Endothelial cell of umbilical vein (primary cell): Measurements from ENCODE around the gene SLC1A4. TPM values are rescaled to one million over a fixed set of nuclear protein-coding genes. Genes with fewer than 3 reads are reported as not detected.

Experiments used
- BruUV-seq: library from RNA; stranded (reverse); fragments of 400-500 nt; replicated peaks from 2 replicates; lab custom pipeline; 2021; lab: Mats Ljungman, UMichigan
- CTCF ChIA-PET: fragments of 300-600, 350-600 bp; sonication (Branson Sonifier 250); formaldehyde crosslinking; loops from one replicate; lab custom pipeline; 2021; ENCODE audit warnings: antibody characterized with exemption, inconsistent platforms; lab: Charles Lee
- POLR2A ChIA-PET: fragments of 300-600, 350-600 bp; sonication (Branson Sonifier 250); formaldehyde crosslinking; loops from one replicate; lab custom pipeline; 2021; ENCODE audit warnings: antibody characterized with exemption, inconsistent platforms; lab: Charles Lee
- DNase-seq: peaks from one replicate; pipeline ENCODE4 v3.0.0-alpha.2; 2011; ENCODE audit warnings: low read depth, low spot score
- FAIRE-seq: peaks from 2 replicates; lab custom pipeline; 2011; peaks lifted over from hg19 to GRCh38; lab: Jason Lieb, UNC
- H2AFZ ChIP-seq: 2 replicates; pipeline ENCODE4 v1.6.0; 2012; ENCODE audit warnings: low read depth, low read length, control low read depth, inconsistent platforms
- H3K27ac ChIP-seq: 2 replicates; pipeline ENCODE4 v1.5.1; 2011; ENCODE audit warnings: low read depth, mild to moderate bottlenecking, control low read depth, low read length, moderate library complexity; ENCODE audit not compliant: insufficient read depth
- H3K27me3 ChIP-seq, 2 experiments: 2 replicates each; pipeline versions ENCODE4 v1.6.0 to v1.6.1; 2011; ENCODE audit warnings: low read length in 2 of 2, mixed read lengths in 1 of 2; ENCODE audit not compliant: control insufficient read depth in 2 of 2, insufficient read depth in 2 of 2
- H3K36me3 ChIP-seq, 2 experiments: 2 replicates in 1 of 2; 3 replicates in 1 of 2; pipeline ENCODE4 v1.5.1; 2011; ENCODE audit warnings: low read length in 2 of 2, mild to moderate bottlenecking in 1 of 2, moderate library complexity in 1 of 2; ENCODE audit not compliant: control insufficient read depth in 2 of 2, insufficient read depth in 2 of 2; ENCODE audit errors: extremely low read depth in 1 of 2
- H3K4me1 ChIP-seq: 3 replicates; pipeline ENCODE4 v1.5.1; 2011; ENCODE audit warnings: mild to moderate bottlenecking, low read length; ENCODE audit not compliant: control insufficient read depth, insufficient read depth; ENCODE audit errors: extremely low read depth
- H3K4me2 ChIP-seq: 2 replicates; pipeline ENCODE4 v1.6.1; 2011; ENCODE audit warnings: low read length, control low read depth, mixed read lengths; ENCODE audit not compliant: insufficient read depth
- H3K4me3 ChIP-seq, 3 experiments: fragments of 200-600 bp in 1 of 3; sonication (generic), shearing (Covaris generic) in 1 of 3; replicated peaks in 1 of 3; 2 replicates each; pipeline ENCODE4 v1.5.1; 2011 to 2016; ENCODE audit warnings: control low read depth in 3 of 3, low read length in 3 of 3, mild to moderate bottlenecking in 2 of 3, inconsistent platforms in 1 of 3, low read depth in 1 of 3, moderate library complexity in 1 of 3; ENCODE audit not compliant: insufficient read depth in 1 of 3
- H3K79me2 ChIP-seq: 2 replicates; pipeline ENCODE4 v1.6.0; 2012; ENCODE audit warnings: low read length, inconsistent platforms; ENCODE audit not compliant: control insufficient read depth, insufficient read depth
- H3K9ac ChIP-seq: replicated peaks from 2 replicates; pipeline ENCODE3; 2011; ENCODE audit warnings: low read length, control low read depth; ENCODE audit not compliant: insufficient read depth; ENCODE audit errors: extremely low read depth
- H3K9me1 ChIP-seq: replicated peaks from 3 replicates; pipeline ENCODE4 v1.6.0; 2011; ENCODE audit warnings: mild to moderate bottlenecking, low read length; ENCODE audit not compliant: control insufficient read depth, insufficient read depth; ENCODE audit errors: extremely low read depth
- H3K9me3 ChIP-seq: replicated peaks from 2 replicates; pipeline ENCODE4 v1.5.1; 2012; ENCODE audit warnings: low read length, inconsistent platforms; ENCODE audit not compliant: control insufficient read depth, insufficient read depth
- H4K20me1 ChIP-seq: replicated peaks from 2 replicates; pipeline ENCODE3; 2011; ENCODE audit warnings: mild to moderate bottlenecking, low read length; ENCODE audit not compliant: control insufficient read depth, insufficient read depth; ENCODE audit errors: extremely low read depth
- EZH2 ChIP-seq: IDR thresholded peaks from 2 replicates; pipeline ENCODE4 v1.6.1; 2012; ENCODE audit warnings: borderline replicate concordance, low read depth, mild to moderate bottlenecking, moderate library complexity, low read length, inconsistent platforms; ENCODE audit not compliant: severe bottlenecking
- FOS ChIP-seq: IDR thresholded peaks from 2 replicates; pipeline ENCODE4 v1.6.1; 2011; ENCODE audit warnings: mild to moderate bottlenecking, low read length, moderate library complexity, borderline replicate concordance; ENCODE audit not compliant: insufficient read depth
- GATA2 ChIP-seq: IDR thresholded peaks from 2 replicates; pipeline ENCODE4 v1.7.0; 2011; ENCODE audit warnings: low read depth, mild to moderate bottlenecking, moderate library complexity, mixed read lengths, low read length; ENCODE audit not compliant: insufficient read length, insufficient read depth
- JUN ChIP-seq: IDR thresholded peaks from 2 replicates; pipeline ENCODE4 v1.6.1; 2011; ENCODE audit warnings: borderline replicate concordance, low read depth; ENCODE audit not compliant: insufficient read length, insufficient read depth
- MYC ChIP-seq: IDR thresholded peaks from one replicate; pipeline ENCODE4 v1.6.1; 2011; ENCODE audit warnings: mild to moderate bottlenecking, low read depth, low read length
- POLR2A ChIP-seq: IDR thresholded peaks from 2 replicates; pipeline ENCODE4 v1.6.1; 2012; ENCODE audit warnings: low read depth, mild to moderate bottlenecking, control low read depth, low read length
- POLR2AphosphoS5 ChIP-seq: IDR thresholded peaks from 2 replicates; pipeline ENCODE4 v1.6.1; 2012; ENCODE audit warnings: low read depth, mild to moderate bottlenecking, control low read depth, low read length, moderate library complexity; ENCODE audit not compliant: insufficient read depth
- dilution Hi-C: fragments of 300-500 bp; cut with MboI; formaldehyde crosslinking; loops from one replicate; pipeline ENCODE4 v1.15.0; 2019; ENCODE audit warnings: low sequenced_read_pairs; ENCODE audit not compliant: extremely low pct_ligation_motif_present
- intact Hi-C: fragments of 100-400 bp; cut with micrococcal nuclease; formaldehyde crosslinking; loops from one replicate; pipeline ENCODE4 v1.10.0; 2022
- polyA plus RNA-seq, 4 experiments: library from polyadenylated mRNA; depleted of rRNA in 3 of 4; stranded (reverse) in 3 of 4; unstranded in 1 of 4; fragments of >200 nt; gene quantifications; 2 replicates each; pipeline versions ENCODE4 v1.2.1 to v1.2.3, GENCODE V29; 2011 to 2012; ENCODE audit warnings: missing spikeins in 1 of 4
- total RNA-seq: library from RNA; stranded (reverse); gene quantifications from 2 replicates; pipeline ENCODE4 v1.2.3, GENCODE V29; 2021
- TF ChIP-seq, protein P1 (sequence below): IDR thresholded peaks from 2 replicates; pipeline ENCODE4 v1.6.1; 2011; ENCODE audit not compliant: insufficient read depth, insufficient read length
- TF ChIP-seq, protein P2 (sequence below), 2 donors: IDR thresholded peaks; 1 replicate in 1 of 2; 2 replicates in 1 of 2; pipeline ENCODE4 v1.5.1; 2011; ENCODE audit warnings: low read length in 2 of 2, mild to moderate bottlenecking in 2 of 2, moderate library complexity in 2 of 2, control low read depth in 1 of 2, inconsistent platforms in 1 of 2, low read depth in 1 of 2; ENCODE audit not compliant: insufficient read depth in 1 of 2; ENCODE audit errors: extremely low read depth in 1 of 2

SLC1A4 gene
- total and polyA plus RNA-seq, 2 donors (not counting 3 experiments of a cell fraction or from before 2014, with no cell fraction given) = 9.9 to 13.9 TPM

GRCh38 chr2:64976276-64976675, 12.9 kb upstream of the SLC1A4 start:
- no peaks in the 10 kb centered on the region for H3K9me1 ChIP-seq
- H3K4me2 ChIP-seq = no peak overlapping the region
- BruUV-seq = no TSS peak
- H3K36me3 ChIP-seq = no peaks in the 10 kb centered on the region
- dilution Hi-C loops (no loop called here), intact Hi-C loops (no loop called here)
- no peak overlapping the region for H3K4me3 ChIP-seq
- no peaks in the 10 kb centered on the region for H4K20me1 ChIP-seq
- H3K27ac ChIP-seq = no peak overlapping the region
- H2AFZ ChIP-seq = no peak overlapping the region
- DNase-seq (no peak), FAIRE-seq (no peak)
- POLR2A ChIA-PET = no interaction called here
- H3K9me3 ChIP-seq = no peaks in the 10 kb centered on the region
- H3K79me2 ChIP-seq = no peaks in the 10 kb centered on the region
- peaks cover 7% of the 10 kb centered on the region for H3K4me1 ChIP-seq
- no peak overlapping the region for H3K9ac ChIP-seq
- H3K27me3 ChIP-seq = peaks cover 0 to 2% of the 10 kb centered on the region in 2 experiments
- TF ChIP-seq EZH2 = no peak
- TF ChIP-seq, protein P1, sequence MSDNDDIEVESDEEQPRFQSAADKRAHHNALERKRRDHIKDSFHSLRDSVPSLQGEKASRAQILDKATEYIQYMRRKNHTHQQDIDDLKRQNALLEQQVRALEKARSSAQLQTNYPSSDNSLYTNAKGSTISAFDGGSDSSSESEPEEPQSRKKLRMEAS = no peak
- TF ChIP-seq POLR2AphosphoS5 = no peak
- TF ChIP-seq, protein P2, sequence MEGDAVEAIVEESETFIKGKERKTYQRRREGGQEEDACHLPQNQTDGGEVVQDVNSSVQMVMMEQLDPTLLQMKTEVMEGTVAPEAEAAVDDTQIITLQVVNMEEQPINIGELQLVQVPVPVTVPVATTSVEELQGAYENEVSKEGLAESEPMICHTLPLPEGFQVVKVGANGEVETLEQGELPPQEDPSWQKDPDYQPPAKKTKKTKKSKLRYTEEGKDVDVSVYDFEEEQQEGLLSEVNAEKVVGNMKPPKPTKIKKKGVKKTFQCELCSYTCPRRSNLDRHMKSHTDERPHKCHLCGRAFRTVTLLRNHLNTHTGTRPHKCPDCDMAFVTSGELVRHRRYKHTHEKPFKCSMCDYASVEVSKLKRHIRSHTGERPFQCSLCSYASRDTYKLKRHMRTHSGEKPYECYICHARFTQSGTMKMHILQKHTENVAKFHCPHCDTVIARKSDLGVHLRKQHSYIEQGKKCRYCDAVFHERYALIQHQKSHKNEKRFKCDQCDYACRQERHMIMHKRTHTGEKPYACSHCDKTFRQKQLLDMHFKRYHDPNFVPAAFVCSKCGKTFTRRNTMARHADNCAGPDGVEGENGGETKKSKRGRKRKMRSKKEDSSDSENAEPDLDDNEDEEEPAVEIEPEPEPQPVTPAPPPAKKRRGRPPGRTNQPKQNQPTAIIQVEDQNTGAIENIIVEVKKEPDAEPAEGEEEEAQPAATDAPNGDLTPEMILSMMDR (IDR thresholded peaks at IDR 0.05; ENCODE audit: extremely low read depth in 1 of 2, insufficient read depth in 1 of 2, low read depth in 1 of 2, low read length in 2 of 2) = no peak
- TF ChIP-seq GATA2 = no peak
- TF ChIP-seq FOS = no peak
- TF ChIP-seq POLR2A = no peak
- no peak for TF ChIP-seq JUN
- TF ChIP-seq MYC = no peak
- CTCF ChIA-PET = no interaction called here
